ENCODE results near the gene TYK2.
"Not testable (repeated sequence)": the region's sequence is repeated elsewhere in the genome, so short reads cannot be mapped to it uniquely, and the experiment has no call there.

Gene TYK2

DNA sequence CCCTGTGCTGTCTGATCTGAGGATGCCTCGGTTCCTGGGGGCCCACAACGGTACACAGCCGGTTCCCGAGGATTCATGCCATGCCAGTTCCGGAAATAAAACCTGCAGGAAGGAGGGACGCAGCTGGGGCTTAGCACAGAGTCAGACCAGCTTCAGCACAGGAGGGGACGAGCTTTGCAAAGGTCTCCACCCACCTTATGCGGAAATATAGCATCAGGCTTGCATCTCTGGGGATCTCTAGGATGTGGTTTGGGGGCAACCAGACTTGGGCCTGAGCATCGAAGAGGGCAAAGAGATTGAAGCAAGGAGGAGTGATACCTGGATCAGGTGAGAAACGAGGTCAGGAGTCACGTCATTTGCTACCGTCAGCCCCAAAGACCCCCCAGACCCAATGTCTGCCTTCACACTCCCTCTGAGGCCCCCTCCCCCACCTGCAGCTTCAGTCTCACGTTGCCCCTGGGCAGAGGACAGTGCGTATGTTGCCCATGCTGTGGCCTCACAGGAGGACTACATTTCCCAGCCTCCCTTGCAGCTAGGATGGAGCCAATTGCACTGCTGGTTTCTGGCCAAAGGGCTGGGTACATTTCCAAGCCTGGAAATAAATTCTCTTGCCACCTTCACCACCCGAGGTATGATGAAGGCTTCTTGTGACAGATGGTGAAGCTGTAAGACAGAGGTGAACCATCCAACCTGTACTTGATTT is 12.1 kb downstream of the TYK2 start:
- DNase-seq, result no peak

DNA sequence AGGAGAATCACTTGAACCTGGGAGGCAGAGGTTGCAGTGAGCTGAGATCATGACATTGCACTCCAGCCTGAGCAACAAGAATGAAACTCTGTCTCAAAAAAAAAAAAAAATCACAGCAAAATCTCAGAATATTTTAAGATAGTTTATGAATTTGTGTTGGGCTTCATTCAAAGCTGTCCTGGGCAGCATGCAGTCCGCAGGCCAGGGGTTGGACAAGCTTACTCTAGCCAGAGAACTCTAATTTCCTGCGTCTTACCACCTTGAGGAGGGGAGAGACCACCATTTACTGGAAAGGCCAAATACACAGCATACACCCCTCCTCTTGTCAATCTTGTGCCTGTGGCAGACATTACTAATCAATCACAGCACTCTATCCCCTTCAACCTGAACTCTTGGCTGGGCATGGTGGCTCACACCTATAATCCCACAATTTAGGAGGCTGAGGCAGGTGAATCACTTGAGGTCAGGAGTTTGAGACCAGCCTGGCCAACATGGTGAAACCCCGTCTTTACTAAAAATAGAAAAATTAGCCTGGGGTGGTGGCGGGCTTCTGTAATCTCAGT is 13.3 kb downstream of the TYK2 start:
- DNase-seq, result not testable (repeated sequence)

- DNase-seq, result no peak
Observed at GRCh38 chr19:10365518-10365917, 14.9 kb downstream of the TYK2 start.

DNA sequence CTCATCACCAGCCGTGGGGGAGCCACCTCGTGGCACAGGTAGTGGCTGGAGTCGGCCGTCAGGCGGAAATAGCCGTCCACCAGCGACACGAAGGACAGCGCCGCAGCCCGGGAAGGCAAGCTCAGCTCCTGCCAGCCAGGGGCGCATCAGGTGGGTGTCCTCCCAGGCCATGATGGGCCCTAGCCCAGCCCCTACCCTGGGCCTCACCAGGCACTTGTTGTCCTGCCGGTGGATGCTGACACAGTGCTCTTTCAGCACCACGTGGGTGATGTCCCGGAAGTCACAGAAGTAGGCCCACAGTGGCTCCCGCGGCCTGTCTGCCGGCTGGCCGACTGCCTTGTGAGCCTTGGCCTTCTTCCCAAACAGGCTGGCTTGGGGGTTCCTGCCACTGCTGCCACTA is 15.7 kb downstream of the TYK2 start:
- DNase-seq, result no peak

- no peak for DNase-seq
Observed at GRCh38 chr19:10363789-10364281, 16.5 kb downstream of the TYK2 start.

- DNase-seq, result no peak
Observed at GRCh38 chr19:10362259-10362658, 18.1 kb downstream of the TYK2 start.

DNA sequence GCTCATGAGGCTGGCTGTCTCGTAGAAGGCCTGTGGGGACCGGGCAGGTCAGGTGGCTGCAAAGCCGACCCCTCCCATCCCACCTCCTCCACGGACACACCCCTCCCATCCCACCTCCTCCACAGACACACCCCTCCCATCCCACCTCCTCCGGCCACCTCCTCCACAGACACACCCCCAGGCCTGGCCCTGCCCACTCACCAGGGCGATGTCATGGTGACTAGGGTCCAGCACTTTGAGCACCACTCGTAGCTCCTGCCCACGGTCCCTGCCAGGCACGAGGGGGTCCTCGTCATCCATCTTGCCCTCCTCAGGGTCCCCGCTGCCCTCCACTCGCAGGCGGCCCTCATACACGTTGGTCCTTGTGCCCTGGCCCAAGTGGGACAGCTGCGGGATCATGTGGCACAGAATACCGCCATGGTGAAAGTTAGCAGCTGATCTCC is 18.8 kb downstream of the TYK2 start:
- DNase-seq, result no peak

GRCh38 chr19:10356431-10356830 is 23.9 kb downstream of the TYK2 start:
- DNase-seq, result no peak

GRCh38 chr19:10353793-10354391 is 26.5 kb downstream of the TYK2 start:
- no peak for DNase-seq

DNA sequence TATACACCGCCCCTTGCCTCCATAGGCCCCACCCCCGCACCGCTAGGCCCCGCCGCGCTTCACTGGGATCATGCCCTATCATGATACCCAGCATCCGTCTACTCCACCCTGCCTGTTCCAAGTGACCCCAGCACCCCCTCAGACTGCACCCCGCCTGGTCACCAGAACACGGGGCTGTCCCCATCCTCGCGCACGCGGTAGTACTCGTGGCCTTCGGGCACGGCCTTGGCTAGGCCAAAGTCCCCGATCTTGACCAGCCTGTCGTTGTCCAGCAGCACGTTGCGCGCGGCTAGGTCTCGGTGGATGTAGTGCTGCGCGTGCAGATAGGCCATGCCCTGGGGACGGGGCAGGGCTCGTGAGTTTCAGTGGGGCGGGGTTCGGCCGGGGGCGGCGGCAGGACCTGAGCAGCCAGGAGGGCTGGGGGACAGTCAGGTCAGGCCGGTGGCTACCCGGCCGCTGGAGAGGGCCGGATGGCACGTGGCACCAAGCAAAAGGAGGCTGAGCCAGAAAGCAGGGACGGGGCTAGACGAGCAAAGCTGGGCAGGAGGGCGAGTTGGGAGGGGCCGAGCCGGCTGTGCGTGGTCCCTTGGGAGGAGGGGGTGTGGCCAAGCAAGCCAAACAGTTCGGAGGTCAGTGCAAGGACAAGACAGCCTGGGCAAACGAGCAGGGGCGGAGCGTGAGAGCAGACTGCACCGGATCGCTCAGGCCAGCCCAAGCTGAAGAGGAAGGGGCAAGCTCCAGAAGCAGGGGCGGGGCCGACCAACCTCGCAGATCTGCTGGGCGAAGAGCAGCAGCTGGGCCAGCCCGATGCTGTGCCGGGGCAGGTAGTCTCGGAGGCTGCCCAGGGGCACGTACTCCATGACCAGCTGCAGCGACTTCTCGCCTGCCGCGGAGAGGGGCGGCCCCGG is 27.4 kb downstream of the TYK2 start:
- DNase-seq, result no peak

DNA sequence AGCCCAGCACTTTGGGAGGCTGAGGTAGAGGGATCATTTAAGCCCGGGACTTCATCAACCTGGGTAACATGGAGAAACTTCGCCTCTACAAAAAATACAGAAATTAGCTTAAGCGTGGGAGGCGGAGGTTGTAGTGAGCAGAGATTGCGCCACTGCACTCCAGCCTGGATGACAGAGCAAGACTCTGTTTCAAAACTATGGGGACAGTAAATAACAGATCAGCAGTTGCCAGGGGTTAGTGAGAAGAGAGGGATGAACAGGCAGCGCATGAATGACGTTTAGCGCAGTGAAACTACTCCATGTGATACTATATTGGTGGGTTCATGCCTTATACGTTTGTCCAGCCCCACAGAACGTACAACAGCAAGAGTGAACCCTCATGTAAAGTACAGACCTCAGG is 33.9 kb downstream of the TYK2 start:
- no peak for DNase-seq

- DNase-seq, result no peak
Observed at GRCh38 chr19:10344780-10345179, 35.6 kb downstream of the TYK2 start.

- no peak for DNase-seq
Observed at GRCh38 chr19:10343495-10343894, 36.9 kb downstream of the TYK2 start.

DNA sequence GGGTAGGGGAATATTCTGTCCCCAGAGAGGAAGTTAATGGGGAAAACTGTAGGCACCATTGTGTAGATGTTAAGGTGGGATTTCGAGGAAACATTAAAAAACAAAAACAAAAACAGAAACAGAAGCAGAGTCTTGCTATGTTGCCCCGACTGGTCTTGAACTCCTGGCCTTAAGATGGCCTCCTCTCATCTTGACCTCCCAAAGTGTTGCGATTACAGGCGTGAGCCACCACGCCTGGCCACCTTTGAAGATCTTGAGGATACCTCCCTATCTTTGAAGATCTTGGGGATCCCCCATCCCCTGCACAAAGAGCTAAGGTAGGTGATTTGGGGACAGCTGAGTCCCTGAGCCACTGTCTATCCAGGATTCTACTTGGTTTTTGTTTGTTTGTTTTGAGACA is 40.4 kb downstream of the TYK2 start:
- DNase-seq, result no peak

DNA sequence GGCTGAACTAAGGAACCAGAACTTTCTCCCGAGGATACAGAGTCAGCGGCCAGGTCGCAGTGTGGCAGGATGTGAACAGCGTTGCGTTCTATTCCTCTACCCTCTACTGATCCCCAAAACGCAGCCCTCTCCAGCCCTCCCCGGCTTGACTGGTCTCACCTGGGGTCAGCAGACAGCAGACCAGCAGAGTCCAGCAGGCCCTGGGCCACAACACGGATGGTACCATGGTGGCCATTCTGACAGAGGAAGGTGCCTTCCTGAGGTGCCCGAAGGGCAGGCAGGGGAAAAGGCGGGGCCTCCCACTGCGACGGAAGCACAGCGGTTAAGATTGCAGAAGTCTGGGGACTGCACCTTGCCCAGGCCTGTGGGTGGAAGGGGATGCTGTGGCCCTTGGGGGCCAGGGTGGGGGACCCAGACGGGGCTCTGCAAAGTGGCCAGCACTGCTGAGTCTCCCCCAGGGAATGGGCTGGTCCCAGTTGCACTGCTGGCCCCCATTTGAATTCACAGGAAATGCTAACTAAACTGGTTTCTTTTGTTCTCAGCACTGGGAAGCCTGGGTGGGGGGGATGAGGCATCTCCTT is 40.9 kb downstream of the TYK2 start, which contains the start of gene ICAM3:
ICAM3 (minus strand) TSS at position 245 of the 581 bp plus-strand sequence; CDS start at position 235, 10 bp downstream.
- no peak for DNase-seq

- DNase-seq, result no peak
Observed at GRCh38 chr19:10338940-10339339, 41.4 kb downstream of the TYK2 start.

DNA sequence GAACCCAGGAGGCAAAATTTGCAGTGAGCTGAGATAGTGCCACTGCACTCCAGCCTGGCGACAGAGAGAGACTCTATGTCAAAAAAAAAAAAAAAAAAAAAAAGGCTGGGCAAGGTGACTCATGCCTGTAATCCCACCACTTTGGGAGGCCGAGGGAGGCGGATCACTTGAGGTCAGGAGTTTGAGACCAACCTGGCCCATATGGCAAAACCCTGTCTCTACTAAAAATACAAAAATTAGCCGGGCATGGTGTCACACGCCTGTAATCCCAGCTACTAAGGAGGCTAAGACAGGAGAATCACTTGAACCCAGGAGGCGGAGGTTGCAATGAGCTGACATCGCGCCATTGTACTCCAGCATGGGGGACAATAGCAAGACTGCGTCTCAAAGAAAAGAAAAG is 43.6 kb downstream of the TYK2 start:
- DNase-seq, result not testable (repeated sequence)

DNA sequence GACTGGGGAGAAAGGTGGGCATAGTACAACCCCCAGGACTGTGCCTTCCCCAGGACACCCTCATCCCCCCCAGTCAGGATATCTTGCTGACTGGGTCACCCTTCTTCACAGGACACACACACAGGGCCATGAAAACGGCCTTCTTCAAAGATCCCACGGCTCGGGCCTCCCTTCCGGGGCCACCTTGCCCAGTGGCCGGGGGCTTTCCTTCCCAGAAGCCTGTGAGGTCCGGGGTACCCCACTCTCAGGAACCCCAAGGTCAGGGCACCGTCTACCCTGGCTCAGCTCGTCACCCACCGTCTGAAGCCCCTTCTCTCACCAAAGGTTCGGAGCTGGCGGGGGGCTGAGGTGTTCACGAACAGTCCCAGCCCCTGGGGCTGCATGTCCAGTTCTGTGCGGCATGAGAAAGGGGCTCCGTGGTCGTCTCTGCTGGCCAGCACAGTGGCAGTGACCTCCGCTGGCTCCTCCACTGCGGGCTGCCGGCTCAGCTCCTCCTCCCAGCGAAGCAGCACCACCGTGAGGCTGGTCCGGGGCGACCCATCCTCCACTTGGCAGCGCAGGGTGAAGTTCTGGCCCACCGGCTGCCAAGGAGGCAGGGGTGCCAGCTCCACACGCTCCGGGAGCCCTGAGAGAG is 44.9 kb downstream of the TYK2 start:
- no peak for DNase-seq

DNA sequence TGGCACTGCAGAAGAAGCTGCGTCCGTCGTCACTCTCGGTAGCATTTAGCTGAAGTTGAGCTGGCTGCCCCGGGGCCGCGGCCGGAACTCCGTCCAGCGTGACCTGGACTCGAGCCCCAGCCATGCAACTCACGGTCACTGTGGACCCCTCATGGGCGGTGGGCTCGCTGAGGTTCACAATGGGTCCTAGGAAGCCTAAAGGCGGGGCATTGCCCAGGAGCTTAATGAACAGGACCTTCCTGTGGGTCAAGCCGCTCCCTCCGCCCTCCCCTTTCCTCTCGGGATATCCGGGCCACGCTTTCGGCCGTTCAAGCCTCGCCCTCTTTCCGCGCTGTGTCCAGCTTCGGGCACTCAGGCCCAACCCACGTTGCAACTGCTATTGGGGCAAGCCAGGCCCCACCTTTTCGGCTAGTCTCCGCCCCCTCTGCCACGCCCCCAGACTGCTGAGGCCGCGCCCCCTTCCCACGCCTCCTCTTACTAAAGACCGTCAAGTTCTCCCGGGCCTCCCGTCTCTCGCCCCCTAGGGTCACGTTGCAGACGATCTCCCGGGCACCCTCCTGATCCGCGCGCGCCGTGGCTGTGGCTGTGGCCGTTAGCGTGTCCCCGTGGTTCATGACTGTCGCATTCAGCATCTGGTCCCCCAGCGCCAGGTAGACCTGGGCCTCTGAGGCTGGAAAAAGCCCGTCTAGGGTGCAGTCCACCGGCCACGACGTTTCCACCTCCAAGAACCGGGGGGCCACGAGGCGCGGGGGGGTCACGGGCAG is 45.6 kb downstream of the TYK2 start:
- no peak for DNase-seq

DNA sequence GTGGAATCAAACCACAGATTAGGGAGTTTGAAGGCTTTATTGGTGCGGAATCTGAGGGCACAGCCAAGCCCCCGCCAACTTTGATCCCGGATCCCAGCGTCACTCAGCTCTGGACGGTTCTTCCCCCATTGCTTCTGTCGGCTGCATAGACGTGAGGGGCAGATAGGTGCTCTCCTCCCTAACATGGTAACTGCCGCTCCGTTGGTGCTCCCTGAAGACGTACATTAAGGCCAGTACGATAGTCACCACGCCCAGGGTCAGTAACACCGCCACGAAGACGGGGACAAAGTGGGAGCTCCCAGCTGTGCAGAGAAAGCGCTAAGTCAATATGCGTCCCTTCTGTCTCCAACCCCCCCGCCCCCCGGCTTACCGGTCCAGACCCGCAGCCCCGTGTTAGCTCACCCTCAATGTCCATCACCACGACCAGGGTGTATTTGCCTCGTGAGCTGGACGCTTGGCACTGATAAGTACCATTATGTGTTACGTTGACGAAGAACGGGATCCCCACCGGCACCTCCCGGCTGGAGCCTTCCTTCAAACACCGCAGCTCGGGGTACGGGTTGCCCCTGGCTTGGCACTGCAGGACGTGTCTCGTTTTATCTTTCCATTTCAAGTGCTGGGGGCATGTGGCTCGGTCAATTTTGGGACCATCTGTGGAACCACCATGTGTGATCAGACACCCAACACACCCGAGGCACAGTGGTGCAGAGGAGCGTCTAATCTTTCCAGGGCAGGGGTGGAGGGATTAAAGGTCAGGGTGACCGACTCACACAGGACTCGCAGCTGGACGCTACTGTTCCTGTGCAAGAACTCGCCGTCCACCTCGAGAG is 46.4 kb downstream of the TYK2 start:
- DNase-seq, result no peak

All from NCI-H2081 treated with DMSO at 0.1 percent for 48 hours (cell line).